Neural crest cell (in vitro differentiated cells): ENCODE results near the gene PCDHB6. TPM values are rescaled to one million over a fixed set of nuclear protein-coding genes. Genes with fewer than 3 reads are reported as not detected.
"Not testable (repeated sequence)": the region's sequence is repeated elsewhere in the genome, so short reads cannot be mapped to it uniquely, and the experiment has no call there.

ENCODE experiments used
- DNase-seq: peaks from one replicate; pipeline ENCODE4 v3.0.0; 2021; ENCODE audit warnings: low read depth, mixed read lengths, low spot score
- H3K27ac Mint-ChIP-seq: one replicate; pipeline ENCODE4 v1.8.0; 2021; ENCODE audit warnings: mild to moderate bottlenecking, mixed read lengths; ENCODE audit not compliant: unreplicated experiment
- H3K27me3 Mint-ChIP-seq: 2 replicates; pipeline ENCODE4 v1.8.0; 2021; ENCODE audit warnings: low read depth, mild to moderate bottlenecking, mixed read lengths
- H3K36me3 Mint-ChIP-seq: 2 replicates; pipeline ENCODE4 v1.8.0; 2021; ENCODE audit warnings: low read depth, mild to moderate bottlenecking, mixed read lengths
- H3K4me1 Mint-ChIP-seq: 2 replicates; pipeline ENCODE4 v1.8.0; 2021; ENCODE audit warnings: mixed read lengths
- H3K4me3 Mint-ChIP-seq: one replicate; pipeline ENCODE4 v1.8.0; 2021; ENCODE audit warnings: mild to moderate bottlenecking, mixed read lengths
- H3K9me3 Mint-ChIP-seq: 2 replicates; pipeline ENCODE4 v1.8.0; 2021; ENCODE audit warnings: mixed read lengths
- CTCF ChIP-seq: fragments of 200-600 bp; sonication (generic); conservative IDR thresholded peaks from 2 replicates; pipeline ENCODE4 v1.5.0; 2021; ENCODE audit warnings: antibody characterized with exemption, mild to moderate bottlenecking
- total RNA-seq: library from RNA; stranded (reverse); gene quantifications from 2 replicates; pipeline ENCODE4 v1.2.1, GENCODE V29; 2021

Gene PCDHB6
- total RNA-seq, 1 donor from 2014 or later = 0.70 TPM

- DNase-seq = peak; percentile 40
- Mint-ChIP-seq H3K27ac (peak within 1 kb of the TSS; percentile 15), H3K36me3 (peaks cover 57% of the 10 kb centered on the region), H3K4me3 (peak within 1 kb of the TSS; percentile 17), H3K27me3 (no peaks in the 10 kb centered on the region), H3K9me3 (peaks cover 21% of the 10 kb centered on the region), H3K4me1 (peaks cover 5% of the 10 kb centered on the region)
- peak; percentile 66 for TF ChIP-seq CTCF
These were observed 42.4 kb downstream of the PCDHB6 start, which contains the start of gene PCDHB10 for GRCh38 chr5:141192110-141192725. PCDHB10 (plus strand) TSS chr5:141192353; CDS start chr5:141192553, 200 bp downstream.

GRCh38 chr5:141194332-141194731, 44.5 kb downstream of the PCDHB6 start:
- H3K27ac Mint-ChIP-seq, DNase-seq, H3K27me3 Mint-ChIP-seq, H3K4me1 Mint-ChIP-seq, H3K4me3 Mint-ChIP-seq: not testable (repeated sequence)
- peaks cover 22% of the 10 kb centered on the region for H3K9me3 Mint-ChIP-seq
- H3K36me3 Mint-ChIP-seq = peaks cover 60% of the 10 kb centered on the region

- Mint-ChIP-seq H3K36me3 (peaks cover 68% of the 10 kb centered on the region), H3K4me3 (no peak overlapping the region), H3K27me3 (no peaks in the 10 kb centered on the region), H3K27ac (no peak overlapping the region), H3K9me3 (peaks cover 28% of the 10 kb centered on the region), H3K4me1 (peaks cover 5% of the 10 kb centered on the region)
- TF ChIP-seq CTCF = no peak
- DNase-seq = no peak
These were observed 46.5 kb downstream of the PCDHB6 start for GRCh38 chr5:141196363-141196762.

- Mint-ChIP-seq H3K27ac (peak within 1 kb of the TSS; percentile 50), H3K4me1 (no peaks in the 10 kb centered on the region), H3K27me3 (no peaks in the 10 kb centered on the region), H3K9me3 (peaks cover 20% of the 10 kb centered on the region), H3K4me3 (peak within 1 kb of the TSS; percentile 69), H3K36me3 (peaks cover 60% of the 10 kb centered on the region)
- TF ChIP-seq CTCF = peak; percentile 50
- DNase-seq = no peak
These were observed 49.7 kb downstream of the PCDHB6 start, which contains the start of gene PCDHB11 for GRCh38 chr5:141199359-141200235. PCDHB11 (plus strand) TSS chr5:141199627; CDS start chr5:141199775, 148 bp downstream.

GRCh38 chr5:141201126-141201525, 51.3 kb downstream of the PCDHB6 start:
- not testable (repeated sequence) for H3K27ac Mint-ChIP-seq, H3K4me1 Mint-ChIP-seq, H3K27me3 Mint-ChIP-seq, H3K4me3 Mint-ChIP-seq, DNase-seq
- Mint-ChIP-seq H3K9me3 (peaks cover 17% of the 10 kb centered on the region), H3K36me3 (peaks cover 64% of the 10 kb centered on the region)

GRCh38 chr5:141201646-141202045, 51.8 kb downstream of the PCDHB6 start:
- H3K4me1 Mint-ChIP-seq, DNase-seq, H3K27me3 Mint-ChIP-seq, H3K4me3 Mint-ChIP-seq, H3K27ac Mint-ChIP-seq: not testable (repeated sequence)
- H3K36me3 Mint-ChIP-seq = peaks cover 59% of the 10 kb centered on the region
- H3K9me3 Mint-ChIP-seq = peaks cover 14% of the 10 kb centered on the region

Other genes starting within 250 kb of the PCDHB6 start
- gene PCDHAC1, start 223.8 kb upstream of the PCDHB6 start, total RNA-seq = 4.1 and 4.4 TPM in 2 replicates
- 1.8 and 1.9 TPM in 2 replicates for gene PCDHAC2, start 183.6 kb upstream of the PCDHB6 start, total RNA-seq
- gene PCDHB1, start 98.7 kb upstream of the PCDHB6 start, total RNA-seq = 0.14 and 0.23 TPM in 2 replicates
- gene PCDHB2, start 55.4 kb upstream of the PCDHB6 start, total RNA-seq = 52.6 and 57.8 TPM in 2 replicates
- gene PCDHB3, start 49.6 kb upstream of the PCDHB6 start, total RNA-seq = 5.4 and 5.7 TPM in 2 replicates
- 2.6 and 2.7 TPM in 2 replicates for gene PCDHB4, start 28.2 kb upstream of the PCDHB6 start, total RNA-seq
- gene PCDHB5, start 14.9 kb upstream of the PCDHB6 start, total RNA-seq = 3.0 and 3.3 TPM in 2 replicates
- gene PCDHB7, start 22.6 kb downstream of the PCDHB6 start, total RNA-seq = 0.39 and 0.58 TPM in 2 replicates
- gene PCDHB8, start 27.7 kb downstream of the PCDHB6 start, total RNA-seq = 1.3 and 1.8 TPM in 2 replicates
- 11.4 and 12.6 TPM in 2 replicates for gene PCDHB16, start 32.3 kb downstream of the PCDHB6 start, total RNA-seq
- gene PCDHB9, start 37.1 kb downstream of the PCDHB6 start, total RNA-seq = 5.5 and 7.0 TPM in 2 replicates
- 5.2 and 5.5 TPM in 2 replicates for gene PCDHB10, start 42.3 kb downstream of the PCDHB6 start, total RNA-seq
- 2.7 and 3.6 TPM in 2 replicates for gene PCDHB11, start 49.6 kb downstream of the PCDHB6 start, total RNA-seq
- gene PCDHB12, start 58.7 kb downstream of the PCDHB6 start, total RNA-seq = 3.1 TPM in 2 replicates
- gene PCDHB13, start 63.9 kb downstream of the PCDHB6 start, total RNA-seq = 3.6 TPM in 2 replicates
- gene PCDHB14, start 73.3 kb downstream of the PCDHB6 start, total RNA-seq = 5.5 TPM in 2 replicates
- gene PCDHB15, start 95.3 kb downstream of the PCDHB6 start, total RNA-seq = 5.5 and 5.6 TPM in 2 replicates
- 0.72 and 1.1 TPM in 2 replicates for gene SLC25A2, start 154.0 kb downstream of the PCDHB6 start, total RNA-seq
- 100.0 and 100 TPM in 2 replicates for gene TAF7, start 170.7 kb downstream of the PCDHB6 start, total RNA-seq
- 0.54 and 0.93 TPM in 2 replicates for gene PCDHGA1, start 180.5 kb downstream of the PCDHB6 start, total RNA-seq
- gene PCDHGA2, start 188.7 kb downstream of the PCDHB6 start, total RNA-seq = 0.32 and 0.54 TPM in 2 replicates
- 0.16 and 0.33 TPM in 2 replicates for gene PCDHGA3, start 193.8 kb downstream of the PCDHB6 start, total RNA-seq
- gene PCDHGB1, start 200.0 kb downstream of the PCDHB6 start, total RNA-seq = 2.8 and 3.0 TPM in 2 replicates
- gene PCDHGA4, start 205.0 kb downstream of the PCDHB6 start, total RNA-seq = 0.56 and 0.93 TPM in 2 replicates
- gene PCDHGB2, start 209.9 kb downstream of the PCDHB6 start, total RNA-seq = 1.3 and 1.5 TPM in 2 replicates
- 0.32 and 0.51 TPM in 2 replicates for gene PCDHGA5, start 214.1 kb downstream of the PCDHB6 start, total RNA-seq
- gene PCDHGB3, start 220.2 kb downstream of the PCDHB6 start, total RNA-seq = 0.51 and 0.71 TPM in 2 replicates
- gene PCDHGA6, start 223.8 kb downstream of the PCDHB6 start, total RNA-seq = 0.49 and 0.52 TPM in 2 replicates
- 0.32 and 0.37 TPM in 2 replicates for gene PCDHGA7, start 232.7 kb downstream of the PCDHB6 start, total RNA-seq
- 4.2 and 5.3 TPM in 2 replicates for gene PCDHGB4, start 237.6 kb downstream of the PCDHB6 start, total RNA-seq
- 0.33 and 0.43 TPM in 2 replicates for gene PCDHGA8, start 242.6 kb downstream of the PCDHB6 start, total RNA-seq
- 0.91 and 1.5 TPM in 2 replicates for gene PCDHGB5, start 247.9 kb downstream of the PCDHB6 start, total RNA-seq